Measurements from ENCODE around the gene HPSE. TPM values are rescaled to one million over a fixed set of nuclear protein-coding genes. Genes with fewer than 3 reads are reported as not detected.
"Not testable (repeated sequence)": the region's sequence is repeated elsewhere in the genome, so short reads cannot be mapped to it uniquely, and the experiment has no call there.

Gene HPSE
- total RNA-seq, 2 donors from 2014 or later: 12.8 to 15.3 TPM

- DNase-seq; H3K36me3 Mint-ChIP-seq (ENCODE audit: insufficient read depth in 2 of 2); H3K27ac Mint-ChIP-seq; H3K4me3 Mint-ChIP-seq; ATAC-seq (replicated peaks in 1 of 2); H3K9me3 Mint-ChIP-seq; H3K27me3 Mint-ChIP-seq (ENCODE audit: low read depth): not testable (repeated sequence)
- H3K4me1 Mint-ChIP-seq (ENCODE audit: low read depth): peaks cover 11% of the 10 kb centered on the region
These were observed 44.4 kb downstream of the HPSE start for GRCh38 chr4:83290059-83290774.

- peaks cover 24% of the 10 kb centered on the region for H3K4me1 Mint-ChIP-seq (ENCODE audit: low read depth)
- H3K36me3 Mint-ChIP-seq (ENCODE audit: insufficient read depth in 2 of 2): peaks cover 8 to 12% of the 10 kb centered on the region in 2 donors
- not testable (repeated sequence) for H3K9me3 Mint-ChIP-seq; DNase-seq; H3K4me3 Mint-ChIP-seq; H3K27me3 Mint-ChIP-seq (ENCODE audit: low read depth); ATAC-seq (replicated peaks in 1 of 2); H3K27ac Mint-ChIP-seq
These were observed 46.3 kb downstream of the HPSE start for GRCh38 chr4:83288381-83288780.

GRCh38 chr4:83285055-83285407 is 49.6 kb downstream of the HPSE start:
- peaks cover 1 to 4% of the 10 kb centered on the region in 2 donors for H3K9me3 Mint-ChIP-seq
- peak overlapping the region; percentile 92 to 100 for H3K4me3 Mint-ChIP-seq
- peaks cover 5 to 6% of the 10 kb centered on the region in 2 donors for H3K36me3 Mint-ChIP-seq (ENCODE audit: insufficient read depth in 2 of 2)
- ATAC-seq (replicated peaks in 1 of 2): peak; percentile 8 to 12
- H3K4me1 Mint-ChIP-seq (ENCODE audit: low read depth): peaks cover 49% of the 10 kb centered on the region
- H3K27me3 Mint-ChIP-seq (ENCODE audit: low read depth): no peaks in the 10 kb centered on the region
- peak overlapping the region; percentile 100 for H3K27ac Mint-ChIP-seq
- peak; percentile 5 to 35 for DNase-seq

GRCh38 chr4:83284193-83285054 is 50.2 kb downstream of the HPSE start, which contains the start of gene COQ2:
Gene COQ2, minus strand, starts transcription at chr4:83284798. Its CDS starts 34 bp downstream, at chr4:83284764.
- no peaks in the 10 kb centered on the region for H3K9me3 Mint-ChIP-seq
- peak; percentile 89 to 90 for ATAC-seq (replicated peaks in 1 of 2)
- peaks cover 2 to 3% of the 10 kb centered on the region in 2 donors for H3K36me3 Mint-ChIP-seq (ENCODE audit: insufficient read depth in 2 of 2)
- H3K4me3 Mint-ChIP-seq: peak within 1 kb of the TSS; percentile 92 to 100
- peaks cover 50% of the 10 kb centered on the region for H3K4me1 Mint-ChIP-seq (ENCODE audit: low read depth)
- DNase-seq: peak; percentile 95 to 96
- H3K27ac Mint-ChIP-seq: peak within 1 kb of the TSS; percentile 100
- no peaks in the 10 kb centered on the region for H3K27me3 Mint-ChIP-seq (ENCODE audit: low read depth)

GRCh38 chr4:83283181-83283580 is 51.5 kb downstream of the HPSE start:
- peaks cover 2 to 3% of the 10 kb centered on the region in 2 donors for H3K36me3 Mint-ChIP-seq (ENCODE audit: insufficient read depth in 2 of 2)
- H3K27ac Mint-ChIP-seq: no peak overlapping the region
- H3K4me1 Mint-ChIP-seq (ENCODE audit: low read depth): peaks cover 50% of the 10 kb centered on the region
- H3K9me3 Mint-ChIP-seq: no peaks in the 10 kb centered on the region
- no peak for DNase-seq
- ATAC-seq (replicated peaks in 1 of 2): no peak
- peak overlapping the region; percentile 92 to 100 for H3K4me3 Mint-ChIP-seq
- H3K27me3 Mint-ChIP-seq (ENCODE audit: low read depth): no peaks in the 10 kb centered on the region

- H3K27me3 Mint-ChIP-seq (ENCODE audit: low read depth): no peaks in the 10 kb centered on the region
- no peaks in the 10 kb centered on the region for H3K9me3 Mint-ChIP-seq
- H3K27ac Mint-ChIP-seq: peak overlapping the region; percentile 55
- peaks cover 2 to 7% of the 10 kb centered on the region in 2 donors for H3K36me3 Mint-ChIP-seq (ENCODE audit: insufficient read depth in 2 of 2)
- peak overlapping the region; percentile 42 to 75 for H3K4me3 Mint-ChIP-seq
- DNase-seq: peak; percentile 61 to 68
- peaks cover 50% of the 10 kb centered on the region for H3K4me1 Mint-ChIP-seq (ENCODE audit: low read depth)
- ATAC-seq (replicated peaks in 1 of 2): no peak
These were observed 52.6 kb downstream of the HPSE start for GRCh38 chr4:83282049-83282535.

GRCh38 chr4:83281307-83281706 is 53.3 kb downstream of the HPSE start:
- ATAC-seq (replicated peaks in 1 of 2) (no peak), DNase-seq (no peak)
- peaks cover 2 to 10% of the 10 kb centered on the region in 2 donors for H3K36me3 Mint-ChIP-seq (ENCODE audit: insufficient read depth in 2 of 2)
- H3K9me3 Mint-ChIP-seq: no peaks in the 10 kb centered on the region
- peaks cover 49% of the 10 kb centered on the region for H3K4me1 Mint-ChIP-seq (ENCODE audit: low read depth)
- H3K27me3 Mint-ChIP-seq (ENCODE audit: low read depth): no peaks in the 10 kb centered on the region
- H3K4me3 Mint-ChIP-seq: peak overlapping the region in 1 of 2 donors; percentile 75
- H3K27ac Mint-ChIP-seq: no peak overlapping the region

- Mint-ChIP-seq H3K9me3 (no peaks in the 10 kb centered on the region), H3K27me3 (ENCODE audit: low read depth) (no peaks in the 10 kb centered on the region), H3K4me3 (peak overlapping the region in 1 of 2 donors; percentile 10), H3K36me3 (ENCODE audit: insufficient read depth in 2 of 2) (peaks cover 0 to 15% of the 10 kb centered on the region in 2 donors), H3K4me1 (ENCODE audit: low read depth) (peaks cover 19% of the 10 kb centered on the region), H3K27ac (no peak overlapping the region)
- no peak for DNase-seq
- ATAC-seq (replicated peaks in 1 of 2): peak; percentile 52 to 74
These were observed 58.2 kb downstream of the HPSE start for GRCh38 chr4:83276299-83277040.

GRCh38 chr4:83273926-83274325 is 60.7 kb downstream of the HPSE start:
- peaks cover 2 to 15% of the 10 kb centered on the region in 2 donors for H3K36me3 Mint-ChIP-seq (ENCODE audit: insufficient read depth in 2 of 2)

GRCh38 chr4:83272900-83273299 is 61.7 kb downstream of the HPSE start:
- ATAC-seq (replicated peaks in 1 of 2) (peak; percentile 57 to 66), DNase-seq (no peak)
- H3K4me1 Mint-ChIP-seq (ENCODE audit: low read depth): peaks cover 18% of the 10 kb centered on the region
- peak overlapping the region in 1 of 2 donors; percentile 4 for H3K4me3 Mint-ChIP-seq
- H3K36me3 Mint-ChIP-seq (ENCODE audit: insufficient read depth in 2 of 2): peaks cover 2 to 19% of the 10 kb centered on the region in 2 donors
- no peak overlapping the region for H3K27ac Mint-ChIP-seq
- H3K27me3 Mint-ChIP-seq (ENCODE audit: low read depth): no peaks in the 10 kb centered on the region
- H3K9me3 Mint-ChIP-seq: no peaks in the 10 kb centered on the region

More at GRCh38 chr4:83273926-83274325, 60.7 kb downstream of the HPSE start:
- not testable (repeated sequence) for H3K27ac Mint-ChIP-seq; H3K4me1 Mint-ChIP-seq (ENCODE audit: low read depth); H3K27me3 Mint-ChIP-seq (ENCODE audit: low read depth); H3K9me3 Mint-ChIP-seq; ATAC-seq (replicated peaks in 1 of 2); H3K4me3 Mint-ChIP-seq; DNase-seq

- peaks cover 26% of the 10 kb centered on the region for H3K4me1 Mint-ChIP-seq (ENCODE audit: low read depth)
- DNase-seq (no peak), ATAC-seq (replicated peaks in 1 of 2) (no peak)
- no peak overlapping the region for H3K27ac Mint-ChIP-seq
- no peaks in the 10 kb centered on the region for H3K9me3 Mint-ChIP-seq
- peaks cover 2 to 5% of the 10 kb centered on the region in 2 donors for H3K36me3 Mint-ChIP-seq (ENCODE audit: insufficient read depth in 2 of 2)
- no peak overlapping the region for H3K4me3 Mint-ChIP-seq
- no peaks in the 10 kb centered on the region for H3K27me3 Mint-ChIP-seq (ENCODE audit: low read depth)
These were observed 65.4 kb downstream of the HPSE start for GRCh38 chr4:83269256-83269655.

- Mint-ChIP-seq H3K36me3 (ENCODE audit: insufficient read depth in 2 of 2) (peaks cover 2 to 5% of the 10 kb centered on the region in 2 donors), H3K27me3 (ENCODE audit: low read depth) (no peaks in the 10 kb centered on the region), H3K27ac (no peak overlapping the region), H3K9me3 (no peaks in the 10 kb centered on the region), H3K4me1 (ENCODE audit: low read depth) (peaks cover 26% of the 10 kb centered on the region), H3K4me3 (peak overlapping the region in 1 of 2 donors; percentile 29)
- DNase-seq (no peak), ATAC-seq (replicated peaks in 1 of 2) (no peak)
These were observed 66.2 kb downstream of the HPSE start for GRCh38 chr4:83268491-83268890.
